Gastrocnemius medialis (tissue), 4 donors: Measurements from ENCODE around the gene UGT1A10. TPM values are rescaled to one million over a fixed set of nuclear protein-coding genes. Genes with fewer than 3 reads are reported as not detected.

Experiments
- ATAC-seq, 2 donors: fragments of 150-250 bp; one replicate each; pipeline ENCODE4 v1.9.1; 2016
- DNase-seq, 2 donors: peaks; one replicate each; pipeline ENCODE4 v3.0.0-alpha.2; 2019
- H3K27ac ChIP-seq, 4 donors: fragments of 200-600 bp; sonication (generic); 1 replicate in 1 of 4; 2 replicates in 3 of 4; pipeline ENCODE4 v1.5.1; 2016 to 2018; ENCODE audit warnings: mild to moderate bottlenecking in 2 of 4, moderate library complexity in 1 of 4
- H3K27me3 ChIP-seq, 3 donors: fragments of 200-600 bp; sonication (generic) in 2 of 3; 1 replicate in 1 of 3; 2 replicates in 2 of 3; pipeline versions ENCODE4 v1.5.1 to v1.6.0; 2016 to 2019; ENCODE audit warnings: mild to moderate bottlenecking in 1 of 3, moderate library complexity in 1 of 3
- H3K36me3 ChIP-seq, 2 donors: fragments of 200-600 bp; sonication (generic) in 1 of 2; one replicate each; pipeline ENCODE4 v1.5.1; 2017 to 2018
- H3K4me1 ChIP-seq, 2 donors: fragments of 200-600 bp; sonication (generic) in 1 of 2; one replicate each; pipeline ENCODE4 v1.5.1; 2016 to 2017; ENCODE audit warnings: mild to moderate bottlenecking in 2 of 2
- H3K4me3 ChIP-seq, 4 donors: fragments of 200-600 bp; sonication (generic) in 3 of 4; 1 replicate in 1 of 4; 2 replicates in 3 of 4; pipeline ENCODE4 v1.5.1; 2016 to 2019; ENCODE audit warnings: mild to moderate bottlenecking in 2 of 4
- H3K9me3 ChIP-seq, 3 donors: fragments of 200-600 bp; sonication (generic) in 2 of 3; 1 replicate in 1 of 3; 2 replicates in 2 of 3; pipeline ENCODE4 v1.5.1; 2016 to 2019
- CTCF ChIP-seq, 5 experiments: fragments of 450-650 bp in 3 of 5; fragments of 200-600 bp in 2 of 5; sonication (generic) in 2 of 5; IDR thresholded peaks in 4 of 5; conservative IDR thresholded peaks in 1 of 5; 1 replicate in 4 of 5; 2 replicates in 1 of 5; pipeline ENCODE4 v1.5.1; 2016 to 2019; ENCODE audit warnings: antibody characterized with exemption in 5 of 5, mild to moderate bottlenecking in 3 of 5, moderate library complexity in 3 of 5
- POLR2A ChIP-seq, 2 donors: fragments of 450-650 bp; IDR thresholded peaks; one replicate each; pipeline ENCODE4 v1.6.1; 2017; ENCODE audit warnings: antibody characterized with exemption in 2 of 2, mild to moderate bottlenecking in 2 of 2, moderate library complexity in 2 of 2
- in situ Hi-C, 4 donors: fragments of 200-750 bp; cut with MboI; loops; one replicate each; pipeline versions ENCODE4 v1.15.0 to v1.8.0; 2017; ENCODE audit warnings: low sequenced_read_pairs in 4 of 4
- intact Hi-C: fragments of 100-400 bp; cut with DNase I; formaldehyde crosslinking; loops from one replicate; pipeline ENCODE4 v1.15.1; 2023; ENCODE audit warnings: low total_unique reads
- total RNA-seq, 4 donors: library from RNA; depleted of rRNA; stranded (reverse); fragments of >200 nt; gene quantifications; one replicate each; pipeline versions ENCODE4 v1.1.0 to v1.2.3, GENCODE V29; 2016

The UGT1A10 gene
- total RNA-seq, 4 donors from 2014 or later: 0.12 TPM; not detected in 3

GRCh38 chr2:233819884-233820773 is 183.9 kb downstream of the UGT1A10 start:
- H3K4me1 ChIP-seq: no peaks in the 10 kb centered on the region
- no peak overlapping the region for H3K27ac ChIP-seq
- DNase-seq (no peak), ATAC-seq (no peak)
- no peak overlapping the region for H3K4me3 ChIP-seq
- TF ChIP-seq POLR2A (IDR thresholded peaks at IDR 0.05) (no peak), CTCF (IDR thresholded peaks at IDR 0.05 in 4 of 5, conservative IDR thresholded peaks at IDR 0.05 in 1 of 5) (no peak)
- intact Hi-C loops (no loop called here), in situ Hi-C loops (no loop called here)
- no peaks in the 10 kb centered on the region for H3K27me3 ChIP-seq
- H3K36me3 ChIP-seq: no peaks in the 10 kb centered on the region
- no peaks in the 10 kb centered on the region for H3K9me3 ChIP-seq

GRCh38 chr2:233820774-233821105 is 184.5 kb downstream of the UGT1A10 start:
- H3K4me1 ChIP-seq: no peaks in the 10 kb centered on the region
- intact Hi-C loops: no loop called here
- DNase-seq (no peak), ATAC-seq (no peak)
- TF ChIP-seq CTCF (IDR thresholded peaks at IDR 0.05 in 4 of 5, conservative IDR thresholded peaks at IDR 0.05 in 1 of 5): no peak
- TF ChIP-seq POLR2A (IDR thresholded peaks at IDR 0.05): no peak
- H3K4me3 ChIP-seq: no peak overlapping the region
- in situ Hi-C loops: no loop called here
- H3K36me3 ChIP-seq: no peaks in the 10 kb centered on the region
- no peaks in the 10 kb centered on the region for H3K9me3 ChIP-seq
- no peaks in the 10 kb centered on the region for H3K27me3 ChIP-seq
- no peak overlapping the region for H3K27ac ChIP-seq

GRCh38 chr2:233821196-233821595 is 184.9 kb downstream of the UGT1A10 start:
- ATAC-seq: no peak
- H3K27ac ChIP-seq: no peak overlapping the region
- intact Hi-C loops: no loop called here

GRCh38 chr2:233821709-233822100 is 185.5 kb downstream of the UGT1A10 start:
- H3K27ac ChIP-seq: no peak overlapping the region
- no peaks in the 10 kb centered on the region for H3K27me3 ChIP-seq
- H3K4me1 ChIP-seq: no peaks in the 10 kb centered on the region
- in situ Hi-C loops: no loop called here
- TF ChIP-seq POLR2A (IDR thresholded peaks at IDR 0.05): no peak
- TF ChIP-seq CTCF (IDR thresholded peaks at IDR 0.05 in 4 of 5, conservative IDR thresholded peaks at IDR 0.05 in 1 of 5): no peak
- H3K4me3 ChIP-seq: no peak overlapping the region
- DNase-seq (no peak), ATAC-seq (no peak)
- H3K9me3 ChIP-seq: no peaks in the 10 kb centered on the region
- intact Hi-C loops: no loop called here
- no peaks in the 10 kb centered on the region for H3K36me3 ChIP-seq

More at GRCh38 chr2:233821196-233821595, 184.9 kb downstream of the UGT1A10 start:
- TF ChIP-seq POLR2A (IDR thresholded peaks at IDR 0.05): no peak
- TF ChIP-seq CTCF (IDR thresholded peaks at IDR 0.05 in 4 of 5, conservative IDR thresholded peaks at IDR 0.05 in 1 of 5): no peak
- H3K36me3 ChIP-seq: no peaks in the 10 kb centered on the region
- in situ Hi-C loops: no loop called here
- no peak overlapping the region for H3K4me3 ChIP-seq
- H3K27me3 ChIP-seq: no peaks in the 10 kb centered on the region
- H3K9me3 ChIP-seq: no peaks in the 10 kb centered on the region
- no peaks in the 10 kb centered on the region for H3K4me1 ChIP-seq
- DNase-seq: no peak
